Psoas muscle (tissue), 8 donors: Measurements from ENCODE around the gene GPR171. TPM values are rescaled to one million over a fixed set of nuclear protein-coding genes. Genes with fewer than 3 reads are reported as not detected.

Experiments used
- ATAC-seq, 4 donors: fragments of 200-7000 bp; cut with Tn5 transposase; one replicate each; pipeline ENCODE4 v1.9.1; 2020; ENCODE audit warnings: moderate library complexity in 3 of 4, mild to moderate bottlenecking in 2 of 4
- DNase-seq, 2 donors: peaks; one replicate each; pipeline ENCODE4 v3.0.0-alpha.2; 2020
- H3K27ac ChIP-seq: fragments of 200-600 bp; one replicate; pipeline ENCODE4 v1.8.0; 2022
- H3K27me3 ChIP-seq, 3 donors: fragments of 200-600 bp in 1 of 3; one replicate each; pipeline versions ENCODE4 v1.6.1 to v1.8.0; 2013 to 2022; ENCODE audit warnings: low read length in 2 of 3, mild to moderate bottlenecking in 2 of 3, moderate library complexity in 1 of 3; ENCODE audit not compliant: insufficient read depth in 3 of 3
- H3K36me3 ChIP-seq, 2 donors: fragments of 200-600 bp in 1 of 2; one replicate each; pipeline versions ENCODE4 v1.6.1 to v1.8.0; 2013 to 2022; ENCODE audit warnings: low read depth in 1 of 2, mild to moderate bottlenecking in 1 of 2, moderate library complexity in 1 of 2; ENCODE audit not compliant: insufficient read depth in 1 of 2
- H3K4me1 ChIP-seq: fragments of 200-600 bp; one replicate; pipeline ENCODE4 v1.8.0; 2022
- H3K4me3 ChIP-seq: fragments of 200-600 bp; one replicate; pipeline ENCODE4 v1.8.0; 2022; ENCODE audit warnings: mild to moderate bottlenecking
- H3K9me3 ChIP-seq: fragments of 200-600 bp; one replicate; pipeline ENCODE4 v1.8.0; 2022
- CTCF ChIP-seq: fragments of 200-600 bp; IDR thresholded peaks from one replicate; pipeline ENCODE4 v1.8.0; 2022; ENCODE audit warnings: antibody characterized with exemption
- WGBS, 3 donors: extraction: QIAGEN DNeasy Blood & Tissue Kit; methylation state at CpG; one replicate each; pipeline versions ENCODE4 v1.1.6 to v1.1.7; 2013; 5-methylcytosine and 5-hydroxymethylcytosine counted together
- intact Hi-C, 2 donors: fragments of 100-400 bp; cut with DNase I; formaldehyde crosslinking; loops; one replicate each; pipeline versions ENCODE4 v1.11.0 to v1.14.2; 2022
- polyA plus RNA-seq, 3 donors: library from polyadenylated mRNA; stranded (reverse); fragments of 200-250 nt; gene quantifications; one replicate each; pipeline ENCODE4 v1.2.3, GENCODE V29; 2013
- total RNA-seq, 4 donors: library from RNA; stranded (reverse); fragmentation: NEBNext Ultra II Directional in 2 of 4; extraction: Animal tissue kit (Norgen Biotek cat#: 25700) in 2 of 4; gene quantifications; one replicate each; pipeline versions ENCODE4 v1.2.1 to v1.2.4, GENCODE V29; 2021 to 2023
- donor health status: healthy with polysubstance abuse.
- donor health status: DM: no; HTN: no; CAD: no; lungs with moderate emphysema.
- donor health status: Bipolar disorder and iron deficiency.
- donor health status: healthy.
- donor health status: DM: yes; HTN: yes; CAD: no.
- donor health status: DM: no; HTN: no; CAD: no.
- donor health status: DM: no; HTN: no; CAD: no.
- donor health status: DM: yes; HTN: yes; CAD: no.

GPR171 gene
- total and polyA plus RNA-seq, 7 donors, result 0.05 to 0.27 (median 0.12) TPM; not detected in 3

- Histone ChIP-seq H3K4me3 (no peak overlapping the region), H3K27me3 (no peaks in the 10 kb centered on the region), H3K4me1 (no peaks in the 10 kb centered on the region), H3K9me3 (no peaks in the 10 kb centered on the region), H3K27ac (no peak overlapping the region), H3K36me3 (no peaks in the 10 kb centered on the region)
- WGBS, 3 donors, result 87 to 91% (median 89%) methylated on average over 3 of the region's 3 CpGs
- DNase-seq (no peak), ATAC-seq (no peak)
- TF ChIP-seq CTCF, result no peak
- intact Hi-C loops, result no loop called here
Measured at GRCh38 chr3:151204530-151205402, 1.8 kb upstream of the GPR171 start.

GRCh38 chr3:151201051-151201730 is 1.8 kb downstream of the GPR171 start:
- Histone ChIP-seq H3K27ac (no peak overlapping the region), H3K36me3 (no peaks in the 10 kb centered on the region), H3K4me1 (no peaks in the 10 kb centered on the region), H3K9me3 (no peaks in the 10 kb centered on the region), H3K27me3 (no peaks in the 10 kb centered on the region), H3K4me3 (no peak overlapping the region)
- intact Hi-C loops, result no loop called here
- DNase-seq (no peak), ATAC-seq (no peak)
- no peak for TF ChIP-seq CTCF
- WGBS, 3 donors, result 90 to 97% (median 94%) methylated on average over 7 of the region's 7 CpGs

GRCh38 chr3:151200586-151200985 is 2.4 kb downstream of the GPR171 start:
- no peaks in the 10 kb centered on the region for H3K27me3 ChIP-seq
- intact Hi-C loops, result no loop called here
- 57 to 80% (median 71%) methylated on average over 2 of the region's 2 CpGs for WGBS, 3 donors
- H3K36me3 ChIP-seq, result no peaks in the 10 kb centered on the region
- TF ChIP-seq CTCF, result no peak
- no peak overlapping the region for H3K4me3 ChIP-seq
- H3K27ac ChIP-seq, result no peak overlapping the region
- DNase-seq (no peak), ATAC-seq (no peak)
- no peaks in the 10 kb centered on the region for H3K4me1 ChIP-seq
- no peaks in the 10 kb centered on the region for H3K9me3 ChIP-seq

GRCh38 chr3:151199554-151200438 is 3.2 kb downstream of the GPR171 start:
- Histone ChIP-seq H3K27me3 (no peaks in the 10 kb centered on the region), H3K4me1 (no peaks in the 10 kb centered on the region), H3K4me3 (no peak overlapping the region), H3K27ac (no peak overlapping the region), H3K9me3 (no peaks in the 10 kb centered on the region), H3K36me3 (no peaks in the 10 kb centered on the region)
- intact Hi-C loops, result no loop called here
- DNase-seq (no peak), ATAC-seq (no peak)
- WGBS, 3 donors, result 91 to 92% (median 91%) methylated on average over 4 of the region's 4 CpGs
- TF ChIP-seq CTCF, result no peak
